Osteoblast (primary cell): ENCODE results near the gene MMS19. TPM values are rescaled to one million over a fixed set of nuclear protein-coding genes. Genes with fewer than 3 reads are reported as not detected.

Source experiments
- DNase-seq: peaks from one replicate; pipeline ENCODE4 v3.0.0; 2011; ENCODE audit warnings: low spot score, mixed read lengths; ENCODE audit not compliant: insufficient read length; ENCODE audit errors: missing footprints
- H2AFZ ChIP-seq: 2 replicates; pipeline ENCODE4 v1.6.0; 2011; ENCODE audit warnings: mild to moderate bottlenecking, low read length
- H3K27ac ChIP-seq: 2 replicates; pipeline ENCODE4 v1.5.1; 2011; ENCODE audit warnings: mild to moderate bottlenecking, low read depth, low read length, moderate library complexity
- H3K27me3 ChIP-seq: 2 replicates; pipeline ENCODE4 v1.6.0; 2012; ENCODE audit warnings: mild to moderate bottlenecking, control low read depth, inconsistent platforms, low read length, moderate library complexity; ENCODE audit not compliant: insufficient read depth
- H3K36me3 ChIP-seq: 2 replicates; pipeline ENCODE4 v1.5.1; 2011; ENCODE audit warnings: mild to moderate bottlenecking, low read length, control low read depth, moderate library complexity; ENCODE audit not compliant: insufficient read depth
- H3K4me1 ChIP-seq: 2 replicates; pipeline ENCODE4 v1.5.1; 2011; ENCODE audit warnings: mild to moderate bottlenecking, low read length, control low read depth, moderate library complexity; ENCODE audit not compliant: insufficient read depth
- H3K4me2 ChIP-seq: 2 replicates; pipeline ENCODE4 v1.6.0; 2011; ENCODE audit warnings: mild to moderate bottlenecking, low read length; ENCODE audit not compliant: insufficient read depth
- H3K4me3 ChIP-seq: fragments of 200-600 bp; sonication (generic); 3 replicates; pipeline ENCODE4 v1.5.1; 2012; ENCODE audit warnings: mild to moderate bottlenecking, low read length, inconsistent platforms; ENCODE audit not compliant: insufficient read depth
- H3K79me2 ChIP-seq: 2 replicates; pipeline ENCODE4 v1.6.0; 2012; ENCODE audit warnings: mild to moderate bottlenecking, low read length, control low read depth, inconsistent platforms; ENCODE audit not compliant: insufficient read depth
- H3K9me3 ChIP-seq: 2 replicates; pipeline ENCODE4 v1.5.1; 2011; ENCODE audit warnings: low read depth, low read length, control low read depth
- H4K20me1 ChIP-seq: 2 replicates; pipeline ENCODE4 v1.6.0; 2012; ENCODE audit warnings: mild to moderate bottlenecking, low read length, control low read depth; ENCODE audit not compliant: insufficient read depth
- total RNA-seq: library from RNA; depleted of rRNA; stranded (reverse); fragments of >200 nt; gene quantifications from 2 replicates; pipeline ENCODE4 v1.2.3, GENCODE V29; 2012
- TF ChIP-seq, protein P1 (sequence below): IDR thresholded peaks from 2 replicates; pipeline ENCODE4 v1.5.1; 2011; ENCODE audit warnings: mild to moderate bottlenecking, low read depth, low read length, moderate library complexity; ENCODE audit errors: extremely low read depth

The MMS19 gene
- total RNA-seq, 1 donor: 63.0 TPM

DNA sequence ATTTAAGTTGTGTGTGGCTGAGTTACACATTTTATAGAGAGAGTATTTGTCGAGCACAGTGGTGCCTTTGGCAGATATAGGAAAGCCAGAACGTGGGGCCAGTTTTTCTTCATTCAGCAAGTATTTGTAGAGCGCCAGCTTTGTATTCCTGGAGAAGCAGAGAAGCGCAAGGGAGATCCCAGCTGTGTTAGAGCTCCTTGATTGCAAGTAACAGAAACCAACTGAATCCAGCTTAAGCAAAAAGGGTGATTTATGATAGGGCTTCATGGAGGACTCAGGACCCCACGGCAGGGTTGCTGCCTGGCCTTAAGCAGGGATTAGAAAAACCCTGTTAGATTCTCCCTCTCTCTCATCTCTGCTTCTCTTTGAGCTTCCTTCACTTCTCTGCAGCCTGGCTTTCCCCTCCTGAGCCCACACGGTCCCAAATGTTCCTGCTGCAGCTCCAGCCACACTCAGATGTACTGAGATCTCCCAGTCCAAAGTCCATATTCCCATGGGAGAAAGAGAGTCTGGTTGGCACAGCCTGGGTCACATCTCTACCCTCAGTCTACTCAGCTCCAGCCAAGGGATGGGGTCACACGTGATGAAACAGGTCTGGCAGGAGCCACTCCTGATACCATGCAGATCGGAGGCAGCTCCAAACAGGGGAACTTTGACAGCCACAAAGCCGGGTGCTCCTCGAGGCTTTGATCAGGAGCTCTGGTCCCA lies 17.2 kb upstream of the MMS19 start:
- Histone ChIP-seq H2AFZ (no peak overlapping the region), H3K27me3 (no peaks in the 10 kb centered on the region), H3K36me3 (no peaks in the 10 kb centered on the region), H3K4me2 (no peak overlapping the region), H3K4me1 (peaks cover 15% of the 10 kb centered on the region), H3K9me3 (no peaks in the 10 kb centered on the region), H4K20me1 (peaks cover 90% of the 10 kb centered on the region), H3K79me2 (peaks cover 92% of the 10 kb centered on the region), H3K4me3 (no peak overlapping the region), H3K27ac (no peak overlapping the region)
- DNase-seq: peak; percentile 45
- TF ChIP-seq, protein P1, sequence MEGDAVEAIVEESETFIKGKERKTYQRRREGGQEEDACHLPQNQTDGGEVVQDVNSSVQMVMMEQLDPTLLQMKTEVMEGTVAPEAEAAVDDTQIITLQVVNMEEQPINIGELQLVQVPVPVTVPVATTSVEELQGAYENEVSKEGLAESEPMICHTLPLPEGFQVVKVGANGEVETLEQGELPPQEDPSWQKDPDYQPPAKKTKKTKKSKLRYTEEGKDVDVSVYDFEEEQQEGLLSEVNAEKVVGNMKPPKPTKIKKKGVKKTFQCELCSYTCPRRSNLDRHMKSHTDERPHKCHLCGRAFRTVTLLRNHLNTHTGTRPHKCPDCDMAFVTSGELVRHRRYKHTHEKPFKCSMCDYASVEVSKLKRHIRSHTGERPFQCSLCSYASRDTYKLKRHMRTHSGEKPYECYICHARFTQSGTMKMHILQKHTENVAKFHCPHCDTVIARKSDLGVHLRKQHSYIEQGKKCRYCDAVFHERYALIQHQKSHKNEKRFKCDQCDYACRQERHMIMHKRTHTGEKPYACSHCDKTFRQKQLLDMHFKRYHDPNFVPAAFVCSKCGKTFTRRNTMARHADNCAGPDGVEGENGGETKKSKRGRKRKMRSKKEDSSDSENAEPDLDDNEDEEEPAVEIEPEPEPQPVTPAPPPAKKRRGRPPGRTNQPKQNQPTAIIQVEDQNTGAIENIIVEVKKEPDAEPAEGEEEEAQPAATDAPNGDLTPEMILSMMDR: no peak

DNA sequence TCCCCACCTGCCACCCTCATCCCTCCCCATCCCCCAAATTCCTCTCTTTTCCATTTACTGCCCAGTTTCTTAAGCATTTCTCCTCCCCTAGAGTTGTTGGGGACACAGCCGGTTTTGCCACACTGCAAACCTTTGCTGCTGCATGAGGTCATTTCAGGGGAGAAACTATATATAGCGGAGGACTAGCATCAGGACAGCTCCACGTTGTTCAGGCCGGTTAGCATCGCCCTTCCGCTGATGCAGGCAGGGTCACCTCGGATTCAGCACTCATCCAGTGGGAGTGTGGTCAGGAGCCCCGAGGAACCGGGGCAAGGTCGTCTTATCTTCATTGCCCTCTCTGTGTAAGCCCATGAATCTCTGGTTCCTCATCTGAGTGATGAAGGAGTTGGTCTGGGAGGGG lies 16.1 kb upstream of the MMS19 start:
- Histone ChIP-seq H3K27me3 (no peaks in the 10 kb centered on the region), H3K79me2 (peaks cover 88% of the 10 kb centered on the region), H3K27ac (no peak overlapping the region), H3K9me3 (no peaks in the 10 kb centered on the region), H4K20me1 (peaks cover 87% of the 10 kb centered on the region), H3K4me1 (peaks cover 13% of the 10 kb centered on the region), H3K4me3 (no peak overlapping the region), H3K4me2 (no peak overlapping the region), H2AFZ (no peak overlapping the region), H3K36me3 (no peaks in the 10 kb centered on the region)
- TF ChIP-seq, protein P1: no peak
- DNase-seq: peak; percentile 43

DNA sequence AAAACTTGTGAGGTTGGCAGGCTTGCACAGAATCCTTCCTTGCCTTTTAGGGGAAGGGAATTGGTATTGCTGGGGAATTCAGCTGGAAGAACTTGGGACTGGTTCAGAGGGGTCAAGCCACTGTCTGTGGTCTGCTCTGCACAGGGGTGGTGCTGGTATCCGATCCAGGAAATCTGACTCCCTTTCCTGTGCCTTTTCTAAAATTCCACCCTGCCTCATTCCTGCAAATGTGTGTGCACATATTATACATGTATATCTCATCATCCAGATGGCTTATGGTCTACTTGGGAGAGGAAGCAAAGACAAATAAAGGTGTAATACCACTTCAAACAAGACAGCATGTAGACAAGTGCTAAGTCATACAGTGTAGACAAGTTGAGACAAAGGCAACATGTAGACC lies 14.8 kb upstream of the MMS19 start:
- Histone ChIP-seq H3K27ac (no peak overlapping the region), H2AFZ (no peak overlapping the region), H3K4me1 (peaks cover 5% of the 10 kb centered on the region), H3K4me3 (no peak overlapping the region), H3K9me3 (no peaks in the 10 kb centered on the region), H3K27me3 (no peaks in the 10 kb centered on the region), H3K4me2 (no peak overlapping the region), H3K79me2 (peaks cover 85% of the 10 kb centered on the region), H4K20me1 (peaks cover 85% of the 10 kb centered on the region), H3K36me3 (no peaks in the 10 kb centered on the region)
- TF ChIP-seq, protein P1: no peak
- peak; percentile 36 for DNase-seq

- Histone ChIP-seq H3K4me2 (no peak overlapping the region), H3K4me1 (peaks cover 5% of the 10 kb centered on the region), H3K9me3 (no peaks in the 10 kb centered on the region), H3K36me3 (no peaks in the 10 kb centered on the region), H3K27ac (no peak overlapping the region), H4K20me1 (peaks cover 82% of the 10 kb centered on the region), H3K27me3 (no peaks in the 10 kb centered on the region), H2AFZ (no peak overlapping the region), H3K4me3 (no peak overlapping the region), H3K79me2 (peaks cover 81% of the 10 kb centered on the region)
- peak; percentile 55 for DNase-seq
- TF ChIP-seq, protein P1: no peak
Measured at GRCh38 chr10:97511711-97512440, 13.7 kb upstream of the MMS19 start.
